Colonic mucosa (tissue), 4 donors: Measurements from ENCODE around the gene SUGT1. TPM values are rescaled to one million over a fixed set of nuclear protein-coding genes. Genes with fewer than 3 reads are reported as not detected.

Source experiments
- DNase-seq: peaks from one replicate; pipeline ENCODE4 v3.0.0-alpha.2; 2020
- H3K27ac ChIP-seq: fragments of 200-600 bp; one replicate; pipeline ENCODE4 v1.8.0; 2021
- H3K27me3 ChIP-seq: fragments of 200-600 bp; one replicate; pipeline ENCODE4 v1.8.0; 2021
- H3K36me3 ChIP-seq: fragments of 200-600 bp; one replicate; pipeline ENCODE4 v1.8.0; 2021
- H3K4me1 ChIP-seq: fragments of 200-600 bp; one replicate; pipeline ENCODE4 v1.8.0; 2021; ENCODE audit warnings: mild to moderate bottlenecking
- H3K4me3 ChIP-seq: fragments of 200-600 bp; one replicate; pipeline ENCODE4 v1.8.0; 2021
- H3K9ac ChIP-seq, 2 donors: one replicate each; pipeline ENCODE4 v1.7.0; 2013; ENCODE audit warnings: control low read depth in 2 of 2, low read depth in 2 of 2, low read length in 2 of 2
- H3K9me3 ChIP-seq: fragments of 200-600 bp; one replicate; pipeline ENCODE4 v1.8.0; 2021
- CTCF ChIP-seq: fragments of 200-600 bp; IDR thresholded peaks from one replicate; pipeline ENCODE4 v1.8.0; 2022; ENCODE audit warnings: antibody characterized with exemption, mild to moderate bottlenecking
- intact Hi-C: fragments of 100-400 bp; cut with DNase I; formaldehyde crosslinking; loops from one replicate; pipeline ENCODE4 v1.14.1; 2022
- total RNA-seq, 2 donors: library from RNA; stranded (reverse); fragmentation: NEBNext Ultra II Directional in 1 of 2; extraction: Animal tissue kit (Norgen Biotek cat#: 25700) in 1 of 2; gene quantifications; one replicate each; pipeline ENCODE4 v1.2.1, GENCODE V29; 2021
- donor health status: healthy.
- donor health status: DM: no; HTN: no; CAD: no.
- donor health status: DM: no; HTN: no; CAD: no.

Gene SUGT1
- total RNA-seq, 2 donors from 2014 or later, result 45.5 to 60.5 TPM

GRCh38 chr13:52659340-52659739 is 6.7 kb downstream of the SUGT1 start:
- no peaks in the 10 kb centered on the region for H3K4me1 ChIP-seq
- no peak overlapping the region for H3K9ac ChIP-seq
- H3K36me3 ChIP-seq, result peaks cover 8% of the 10 kb centered on the region
- intact Hi-C loops, result no loop called here
- H3K27ac ChIP-seq, result no peak overlapping the region
- no peaks in the 10 kb centered on the region for H3K9me3 ChIP-seq
- H3K27me3 ChIP-seq, result no peaks in the 10 kb centered on the region
- no peak for DNase-seq
- H3K4me3 ChIP-seq, result no peak overlapping the region
- TF ChIP-seq CTCF, result no peak

GRCh38 chr13:52664272-52664671 is 11.6 kb downstream of the SUGT1 start:
- H3K27ac ChIP-seq, result no peak overlapping the region
- TF ChIP-seq CTCF, result no peak
- H3K9ac ChIP-seq, result no peak overlapping the region
- no peaks in the 10 kb centered on the region for H3K4me1 ChIP-seq
- no peak overlapping the region for H3K4me3 ChIP-seq
- intact Hi-C loops, result no loop called here
- H3K9me3 ChIP-seq, result no peaks in the 10 kb centered on the region
- H3K36me3 ChIP-seq, result peaks cover 8% of the 10 kb centered on the region
- no peak for DNase-seq
- H3K27me3 ChIP-seq, result no peaks in the 10 kb centered on the region

GRCh38 chr13:52665325-52665724 is 12.7 kb downstream of the SUGT1 start:
- H3K4me3 ChIP-seq, result no peak overlapping the region
- no peak overlapping the region for H3K27ac ChIP-seq
- H3K27me3 ChIP-seq, result no peaks in the 10 kb centered on the region
- no peak overlapping the region for H3K9ac ChIP-seq
- TF ChIP-seq CTCF, result peak; percentile 22
- H3K36me3 ChIP-seq, result peaks cover 8% of the 10 kb centered on the region
- H3K4me1 ChIP-seq, result no peaks in the 10 kb centered on the region
- H3K9me3 ChIP-seq, result no peaks in the 10 kb centered on the region
- DNase-seq, result no peak
- intact Hi-C loops, result no loop called here

- H3K27ac ChIP-seq, result no peak overlapping the region
- H3K36me3 ChIP-seq, result no peaks in the 10 kb centered on the region
- H3K27me3 ChIP-seq, result no peaks in the 10 kb centered on the region
- intact Hi-C loops, result no loop called here
- DNase-seq, result no peak
- TF ChIP-seq CTCF, result no peak
- H3K9me3 ChIP-seq, result no peaks in the 10 kb centered on the region
- no peaks in the 10 kb centered on the region for H3K4me1 ChIP-seq
- H3K4me3 ChIP-seq, result no peak overlapping the region
- no peak overlapping the region for H3K9ac ChIP-seq
Measured at GRCh38 chr13:52669677-52670076, 17.0 kb downstream of the SUGT1 start.

GRCh38 chr13:52670726-52671125 is 18.1 kb downstream of the SUGT1 start:
- no peak for TF ChIP-seq CTCF
- no peaks in the 10 kb centered on the region for H3K27me3 ChIP-seq
- no peaks in the 10 kb centered on the region for H3K36me3 ChIP-seq
- H3K9ac ChIP-seq, result no peak overlapping the region
- no peaks in the 10 kb centered on the region for H3K4me1 ChIP-seq
- intact Hi-C loops, result no loop called here
- H3K4me3 ChIP-seq, result no peak overlapping the region
- H3K27ac ChIP-seq, result no peak overlapping the region
- no peak for DNase-seq
- H3K9me3 ChIP-seq, result no peaks in the 10 kb centered on the region

- H3K36me3 ChIP-seq, result no peaks in the 10 kb centered on the region
- TF ChIP-seq CTCF, result no peak
- no peaks in the 10 kb centered on the region for H3K27me3 ChIP-seq
Measured at GRCh38 chr13:52673465-52673864, 20.8 kb downstream of the SUGT1 start.

More at GRCh38 chr13:52673465-52673864, 20.8 kb downstream of the SUGT1 start:
- no peaks in the 10 kb centered on the region for H3K4me1 ChIP-seq
- no peak overlapping the region for H3K27ac ChIP-seq
- H3K9ac ChIP-seq, result no peak overlapping the region
- H3K4me3 ChIP-seq, result no peak overlapping the region
- H3K9me3 ChIP-seq, result no peaks in the 10 kb centered on the region
- intact Hi-C loops, result no loop called here
- no peak for DNase-seq
